HL-60 (cell line): ENCODE data around the gene PDCD4.

ENCODE experiments used
- CTCF ChIP-seq: IDR thresholded peaks from one replicate; pipeline ENCODE4 v1.5.1; 2011; ENCODE audit warnings: low read length, control low read depth, inconsistent platforms; ENCODE audit not compliant: insufficient read depth
- GABPA ChIP-seq: IDR thresholded peaks from 2 replicates; pipeline ENCODE4 v1.6.1; 2012; ENCODE audit warnings: low read depth

GRCh38 chr10:110833234-110833940 lies 38.3 kb upstream of the PDCD4 start:
- no peak for TF ChIP-seq CTCF
- no peak for TF ChIP-seq GABPA
